GM23338 (cell line): ENCODE measurements around the gene COMTD1. TPM values are rescaled to one million over a fixed set of nuclear protein-coding genes. Genes with fewer than 3 reads are reported as not detected.

Experiments
- ATAC-seq: fragments of 200-7000 bp; cut with Tn5 transposase; 3 replicates; pipeline ENCODE4 v1.9.1; 2020
- DNase-seq: peaks from one replicate; pipeline ENCODE4 v3.0.0-alpha.2; 2015; ENCODE audit warnings: low spot score
- H2AFZ ChIP-seq: fragments of 200-600 bp; sonication (generic); 2 replicates; pipeline ENCODE4 v1.8.0; 2016; ENCODE audit warnings: antibody characterized with exemption, mild to moderate bottlenecking, moderate library complexity
- H3F3A ChIP-seq: fragments of 200-600 bp; sonication (generic); replicated peaks from 2 replicates; pipeline ENCODE4 v1.8.0; 2017; ENCODE audit warnings: antibody characterized with exemption, mixed run types, low read depth
- H3K27ac ChIP-seq: fragments of 200-600 bp; sonication (generic); 2 replicates; pipeline ENCODE4 v1.6.1; 2016; ENCODE audit warnings: low read depth
- H3K27me3 ChIP-seq: fragments of 200-600 bp; sonication (generic); 2 replicates; pipeline ENCODE4 v1.8.0; 2016; ENCODE audit warnings: mild to moderate bottlenecking, mixed run types, moderate library complexity; ENCODE audit not compliant: insufficient read depth
- H3K36me3 ChIP-seq: fragments of 200-600 bp; sonication (generic); 2 replicates; pipeline ENCODE4 v1.8.0; 2016; ENCODE audit warnings: mild to moderate bottlenecking; ENCODE audit not compliant: insufficient read depth
- H3K4me1 ChIP-seq: fragments of 200-600 bp; sonication (generic); 2 replicates; pipeline ENCODE4 v1.8.0; 2016; ENCODE audit warnings: mild to moderate bottlenecking, moderate library complexity; ENCODE audit not compliant: insufficient read depth
- H3K4me2 ChIP-seq: fragments of 200-600 bp; sonication (generic); 2 replicates; pipeline ENCODE4 v1.7.1; 2017; ENCODE audit warnings: mixed run types
- H3K4me3 ChIP-seq: fragments of 200-600 bp; sonication (generic); 2 replicates; pipeline ENCODE4 v1.6.1; 2016; ENCODE audit warnings: mixed run types
- H3K79me2 ChIP-seq: fragments of 200-600 bp; sonication (generic); replicated peaks from 2 replicates; pipeline ENCODE4 v1.8.0; 2017; ENCODE audit warnings: mild to moderate bottlenecking; ENCODE audit not compliant: insufficient read depth
- H3K9me2 ChIP-seq: fragments of 200-600 bp; sonication (generic); 2 replicates; pipeline ENCODE4 v1.8.0; 2017; ENCODE audit not compliant: insufficient read depth
- H4K20me1 ChIP-seq: fragments of 200-600 bp; sonication (generic); replicated peaks from 2 replicates; pipeline ENCODE4 v1.8.0; 2017; ENCODE audit warnings: mild to moderate bottlenecking; ENCODE audit not compliant: insufficient read depth
- H3K27ac Mint-ChIP-seq: 2 replicates; pipeline ENCODE4 v1.8.0; 2020; ENCODE audit warnings: inconsistent platforms, mild to moderate bottlenecking, moderate library complexity, mixed read lengths
- H3K27me3 Mint-ChIP-seq: 3 replicates; pipeline ENCODE4 v1.8.0; 2022; ENCODE audit warnings: low read depth, mild to moderate bottlenecking, moderate library complexity, mixed read lengths, inconsistent platforms; ENCODE audit not compliant: insufficient read depth, poor library complexity
- H3K36me3 Mint-ChIP-seq: 3 replicates; pipeline ENCODE4 v1.8.0; 2021; ENCODE audit warnings: low read depth, mild to moderate bottlenecking, inconsistent platforms, moderate library complexity, mixed read lengths
- H3K4me1 Mint-ChIP-seq: 3 replicates; pipeline ENCODE4 v1.8.0; 2020; ENCODE audit warnings: mild to moderate bottlenecking, inconsistent platforms, mixed read lengths
- H3K4me3 Mint-ChIP-seq: 3 replicates; pipeline ENCODE4 v1.8.0; 2021; ENCODE audit warnings: moderate library complexity, mild to moderate bottlenecking, inconsistent platforms, mixed read lengths
- H3K9me3 Mint-ChIP-seq: 3 replicates; pipeline ENCODE4 v1.8.0; 2020; ENCODE audit warnings: moderate library complexity, mild to moderate bottlenecking, inconsistent platforms, mixed read lengths
- CREB1 ChIP-seq: fragments of 250-450 bp; sonication (Bioruptor Pico); IDR thresholded peaks from 2 replicates; pipeline ENCODE4 v1.5.0; 2020; ENCODE audit warnings: low read depth, mild to moderate bottlenecking, moderate library complexity
- CTCF ChIP-seq, 2 experiments: fragments of 200-600 bp in 1 of 2; sonication (generic) in 1 of 2; conservative IDR thresholded peaks; 2 replicates each; pipeline versions ENCODE4 v1.5.1 to v1.6.1; 2016 to 2017; ENCODE audit warnings: antibody characterized with exemption in 2 of 2, low read depth in 2 of 2, mild to moderate bottlenecking in 2 of 2, moderate library complexity in 1 of 2
- EZH2 ChIP-seq: fragments of 200-600 bp; sonication (generic); IDR thresholded peaks from one replicate; pipeline ENCODE4 v1.8.0; 2017; ENCODE audit warnings: antibody characterized with exemption, mild to moderate bottlenecking, low read depth; ENCODE audit not compliant: unreplicated experiment
- EZH2phosphoT487 ChIP-seq: fragments of 200-600 bp; sonication (generic); IDR thresholded peaks from one replicate; pipeline ENCODE4 v1.8.1; 2018; ENCODE audit warnings: antibody characterized with exemption; ENCODE audit not compliant: unreplicated experiment
- JUNB ChIP-seq: IDR thresholded peaks from one replicate; pipeline ENCODE4 v1.6.1; 2016; ENCODE audit warnings: antibody characterized with exemption; ENCODE audit not compliant: unreplicated experiment
- NANOG ChIP-seq: IDR thresholded peaks from 2 replicates; pipeline ENCODE4 v1.6.1; 2016; ENCODE audit warnings: antibody characterized with exemption, borderline replicate concordance
- POLR2AphosphoS5 ChIP-seq: IDR thresholded peaks from 2 replicates; pipeline ENCODE4 v1.6.1; 2016; ENCODE audit warnings: antibody characterized with exemption, low read depth
- STAT1 ChIP-seq: IDR thresholded peaks from one replicate; pipeline ENCODE4 v1.6.1; 2016; ENCODE audit warnings: antibody characterized with exemption; ENCODE audit not compliant: unreplicated experiment
- ZNF114 ChIP-seq: fragments of 250-450 bp; sonication (Bioruptor Pico); IDR thresholded peaks from 2 replicates; pipeline ENCODE4 v1.5.0; 2020; ENCODE audit warnings: mild to moderate bottlenecking, moderate library complexity
- ZNF331 ChIP-seq: fragments of 250-450 bp; sonication (Bioruptor Pico); IDR thresholded peaks from 2 replicates; pipeline ENCODE4 v1.5.0; 2020; ENCODE audit warnings: low read depth, mild to moderate bottlenecking, moderate library complexity
- polyA plus RNA-seq: library from polyadenylated mRNA; unstranded; fragments of >200 nt; fragmentation: Nextera tagmentation; extraction: Ambion mirVana; gene quantifications from 2 replicates; pipeline ENCODE4 v1.2.1, GENCODE V29; 2016
- total RNA-seq: library from RNA; depleted of rRNA; stranded (reverse); fragments of >200 nt; shearing (Covaris generic); gene quantifications from 2 replicates; pipeline ENCODE4 v1.2.3, GENCODE V29; 2014
- TF ChIP-seq, protein P1 (sequence below): fragments of 250-450 bp; sonication (Bioruptor Pico); IDR thresholded peaks from 2 replicates; pipeline ENCODE4 v1.5.0; 2020; ENCODE audit warnings: mild to moderate bottlenecking, moderate library complexity

The COMTD1 gene
- total and polyA plus RNA-seq, 2 experiments from 2014 or later = 40.0 to 46.7 TPM

- Histone ChIP-seq H3K27ac (peak overlapping the region; percentile 55; the same call in 1 of the 2 replicates), H2AFZ (no peak overlapping the region), H3K36me3 (peaks cover 1% of the 10 kb centered on the region; the same call in 1 of the 2 replicates), H4K20me1 (peaks cover 3% of the 10 kb centered on the region), H3K4me3 (no peak overlapping the region), H3K79me2 (peaks cover 21% of the 10 kb centered on the region), H3K27me3 (no peaks in the 10 kb centered on the region), H3K4me2 (no peak overlapping the region), H3F3A (0 out of 2 replicates have a peak, but pooled peaks cover 4% of the 10 kb centered on the region), H3K4me1 (peaks cover 6% of the 10 kb centered on the region), H3K9me2 (no peaks in the 10 kb centered on the region)
- no peak for ATAC-seq
- Mint-ChIP-seq H3K36me3 (peaks cover 18% of the 10 kb centered on the region), H3K4me1 (peaks cover 29% of the 10 kb centered on the region), H3K9me3 (no peaks in the 10 kb centered on the region), H3K27me3 (peaks cover 8% of the 10 kb centered on the region), H3K4me3 (no peak overlapping the region), H3K27ac (no peak overlapping the region)
- TF ChIP-seq POLR2AphosphoS5 (no peak), STAT1 (no peak), ZNF114 (CRISPR knock-in tag) (no peak), JUNB (no peak), EZH2 (no peak), EZH2phosphoT487 (no peak), ZNF331 (CRISPR knock-in tag) (no peak), CREB1 (CRISPR knock-in tag) (no peak), CTCF (conservative IDR thresholded peaks at IDR 0.05; ENCODE audit: low read depth in 2 of 2) (no peak), NANOG (no peak)
- TF ChIP-seq, protein P1, sequence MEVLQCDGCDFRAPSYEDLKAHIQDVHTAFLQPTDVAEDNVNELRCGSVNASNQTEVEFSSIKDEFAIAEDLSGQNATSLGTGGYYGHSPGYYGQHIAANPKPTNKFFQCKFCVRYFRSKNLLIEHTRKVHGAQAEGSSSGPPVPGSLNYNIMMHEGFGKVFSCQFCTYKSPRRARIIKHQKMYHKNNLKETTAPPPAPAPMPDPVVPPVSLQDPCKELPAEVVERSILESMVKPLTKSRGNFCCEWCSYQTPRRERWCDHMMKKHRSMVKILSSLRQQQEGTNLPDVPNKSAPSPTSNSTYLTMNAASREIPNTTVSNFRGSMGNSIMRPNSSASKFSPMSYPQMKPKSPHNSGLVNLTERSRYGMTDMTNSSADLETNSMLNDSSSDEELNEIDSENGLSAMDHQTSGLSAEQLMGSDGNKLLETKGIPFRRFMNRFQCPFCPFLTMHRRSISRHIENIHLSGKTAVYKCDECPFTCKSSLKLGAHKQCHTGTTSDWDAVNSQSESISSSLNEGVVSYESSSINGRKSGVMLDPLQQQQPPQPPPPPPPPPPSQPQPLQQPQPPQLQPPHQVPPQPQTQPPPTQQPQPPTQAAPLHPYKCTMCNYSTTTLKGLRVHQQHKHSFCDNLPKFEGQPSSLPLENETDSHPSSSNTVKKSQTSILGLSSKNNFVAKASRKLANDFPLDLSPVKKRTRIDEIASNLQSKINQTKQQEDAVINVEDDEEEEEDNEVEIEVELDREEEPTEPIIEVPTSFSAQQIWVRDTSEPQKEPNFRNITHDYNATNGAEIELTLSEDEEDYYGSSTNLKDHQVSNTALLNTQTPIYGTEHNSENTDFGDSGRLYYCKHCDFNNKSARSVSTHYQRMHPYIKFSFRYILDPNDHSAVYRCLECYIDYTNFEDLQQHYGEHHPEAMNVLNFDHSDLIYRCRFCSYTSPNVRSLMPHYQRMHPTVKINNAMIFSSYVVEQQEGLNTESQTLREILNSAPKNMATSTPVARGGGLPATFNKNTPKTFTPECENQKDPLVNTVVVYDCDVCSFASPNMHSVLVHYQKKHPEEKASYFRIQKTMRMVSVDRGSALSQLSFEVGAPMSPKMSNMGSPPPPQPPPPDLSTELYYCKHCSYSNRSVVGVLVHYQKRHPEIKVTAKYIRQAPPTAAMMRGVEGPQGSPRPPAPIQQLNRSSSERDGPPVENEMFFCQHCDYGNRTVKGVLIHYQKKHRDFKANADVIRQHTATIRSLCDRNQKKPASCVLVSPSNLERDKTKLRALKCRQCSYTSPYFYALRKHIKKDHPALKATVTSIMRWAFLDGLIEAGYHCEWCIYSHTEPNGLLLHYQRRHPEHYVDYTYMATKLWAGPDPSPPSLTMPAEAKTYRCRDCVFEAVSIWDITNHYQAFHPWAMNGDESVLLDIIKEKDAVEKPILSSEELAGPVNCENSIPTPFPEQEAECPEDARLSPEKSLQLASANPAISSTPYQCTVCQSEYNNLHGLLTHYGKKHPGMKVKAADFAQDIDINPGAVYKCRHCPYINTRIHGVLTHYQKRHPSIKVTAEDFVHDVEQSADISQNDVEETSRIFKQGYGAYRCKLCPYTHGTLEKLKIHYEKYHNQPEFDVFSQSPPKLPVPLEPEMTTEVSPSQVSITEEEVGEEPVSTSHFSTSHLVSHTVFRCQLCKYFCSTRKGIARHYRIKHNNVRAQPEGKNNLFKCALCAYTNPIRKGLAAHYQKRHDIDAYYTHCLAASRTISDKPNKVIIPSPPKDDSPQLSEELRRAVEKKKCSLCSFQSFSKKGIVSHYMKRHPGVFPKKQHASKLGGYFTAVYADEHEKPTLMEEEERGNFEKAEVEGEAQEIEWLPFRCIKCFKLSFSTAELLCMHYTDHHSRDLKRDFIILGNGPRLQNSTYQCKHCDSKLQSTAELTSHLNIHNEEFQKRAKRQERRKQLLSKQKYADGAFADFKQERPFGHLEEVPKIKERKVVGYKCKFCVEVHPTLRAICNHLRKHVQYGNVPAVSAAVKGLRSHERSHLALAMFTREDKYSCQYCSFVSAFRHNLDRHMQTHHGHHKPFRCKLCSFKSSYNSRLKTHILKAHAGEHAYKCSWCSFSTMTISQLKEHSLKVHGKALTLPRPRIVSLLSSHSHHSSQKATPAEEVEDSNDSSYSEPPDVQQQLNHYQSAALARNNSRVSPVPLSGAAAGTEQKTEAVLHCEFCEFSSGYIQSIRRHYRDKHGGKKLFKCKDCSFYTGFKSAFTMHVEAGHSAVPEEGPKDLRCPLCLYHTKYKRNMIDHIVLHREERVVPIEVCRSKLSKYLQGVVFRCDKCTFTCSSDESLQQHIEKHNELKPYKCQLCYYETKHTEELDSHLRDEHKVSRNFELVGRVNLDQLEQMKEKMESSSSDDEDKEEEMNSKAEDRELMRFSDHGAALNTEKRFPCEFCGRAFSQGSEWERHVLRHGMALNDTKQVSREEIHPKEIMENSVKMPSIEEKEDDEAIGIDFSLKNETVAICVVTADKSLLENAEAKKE (CRISPR knock-in tag) = no peak
- DNase-seq = no peak
Observed at GRCh38 chr10:75207857-75208144, 28.0 kb downstream of the COMTD1 start.
